HG02970 (cell line): Measurements from ENCODE around the gene STRN.
"Not testable (repeated sequence)": the region's sequence is repeated elsewhere in the genome, so short reads cannot be mapped to it uniquely, and the experiment has no call there.

Experiments used
- ATAC-seq: cut with Tn5 transposase; IDR thresholded peaks from one replicate; pipeline ENCODE4 v1.9.1; 2021; ENCODE audit warnings: mild to moderate bottlenecking, moderate library complexity, moderate number of reproducible peaks; ENCODE audit not compliant: unreplicated experiment, low FRiP score

The STRN gene

DNA sequence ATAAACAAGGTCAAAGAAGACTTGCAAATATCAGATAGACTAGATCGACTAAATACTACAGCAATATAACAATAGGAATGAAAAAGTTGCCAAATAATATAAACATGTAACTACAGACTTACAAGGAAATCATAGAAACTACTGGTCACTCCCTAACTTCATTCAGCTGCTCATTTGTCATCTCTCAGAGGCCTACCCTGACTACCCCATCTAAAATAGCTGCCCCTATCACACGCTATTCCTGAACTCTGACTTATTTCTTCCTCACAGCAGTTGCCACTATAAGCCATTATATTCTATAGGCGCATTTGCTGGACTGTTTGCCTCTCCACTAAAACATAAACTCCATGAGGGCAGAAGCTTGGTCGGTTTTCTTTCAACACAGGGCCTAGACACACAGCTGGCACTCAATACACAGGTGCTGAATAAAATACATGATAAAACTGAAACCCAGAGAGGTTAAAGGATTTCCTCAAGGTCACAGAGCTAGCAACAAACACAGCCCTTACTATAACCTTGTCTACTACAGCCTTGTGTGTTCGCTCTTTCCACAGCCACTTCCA lies 1.8 kb downstream of the STRN start:
- ATAC-seq = no peak

DNA sequence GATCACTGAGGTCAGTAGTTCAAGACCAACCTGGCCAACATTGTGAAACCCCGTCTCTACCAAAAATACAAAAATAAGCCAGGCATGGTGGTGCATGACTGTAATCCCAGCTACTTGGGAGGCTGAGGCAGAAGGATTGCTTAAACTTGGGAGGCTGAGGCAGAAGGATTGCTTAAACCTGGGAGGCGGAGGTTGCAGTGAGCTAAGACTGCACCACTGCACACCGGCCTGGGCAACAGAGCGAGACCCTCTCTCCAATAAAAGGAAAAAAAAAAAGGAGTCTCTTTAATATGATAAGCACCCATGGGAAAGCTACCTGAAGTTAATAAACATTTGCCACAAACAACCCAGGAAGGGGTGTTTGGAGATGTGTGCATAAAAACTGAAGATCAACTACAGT lies 2.6 kb downstream of the STRN start:
- ATAC-seq = no peak

GRCh38 chr2:36963106-36963505 lies 3.2 kb downstream of the STRN start:
- ATAC-seq = no peak

DNA sequence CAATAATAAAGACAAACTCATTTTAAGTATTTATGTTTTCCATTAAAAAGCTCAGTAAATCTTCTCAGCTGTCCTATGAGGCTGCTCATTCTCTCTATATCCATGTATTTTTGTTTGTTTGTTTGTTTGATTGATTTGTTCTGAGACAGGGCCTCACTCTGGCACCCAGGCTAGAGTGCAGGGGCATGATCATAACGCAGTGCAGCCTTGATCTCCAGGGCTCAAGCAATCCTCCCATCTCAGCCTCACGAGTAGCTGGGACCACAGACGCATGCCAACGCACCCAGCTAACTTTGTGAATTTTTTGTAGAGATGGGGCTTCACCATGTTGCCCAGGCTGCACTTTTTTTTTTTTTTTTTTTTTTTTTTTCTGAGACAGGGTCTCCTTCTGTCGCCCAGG lies 5.6 kb downstream of the STRN start:
- ATAC-seq = no peak

GRCh38 chr2:36960005-36960675 lies 6.2 kb downstream of the STRN start:
- ATAC-seq = no peak

DNA sequence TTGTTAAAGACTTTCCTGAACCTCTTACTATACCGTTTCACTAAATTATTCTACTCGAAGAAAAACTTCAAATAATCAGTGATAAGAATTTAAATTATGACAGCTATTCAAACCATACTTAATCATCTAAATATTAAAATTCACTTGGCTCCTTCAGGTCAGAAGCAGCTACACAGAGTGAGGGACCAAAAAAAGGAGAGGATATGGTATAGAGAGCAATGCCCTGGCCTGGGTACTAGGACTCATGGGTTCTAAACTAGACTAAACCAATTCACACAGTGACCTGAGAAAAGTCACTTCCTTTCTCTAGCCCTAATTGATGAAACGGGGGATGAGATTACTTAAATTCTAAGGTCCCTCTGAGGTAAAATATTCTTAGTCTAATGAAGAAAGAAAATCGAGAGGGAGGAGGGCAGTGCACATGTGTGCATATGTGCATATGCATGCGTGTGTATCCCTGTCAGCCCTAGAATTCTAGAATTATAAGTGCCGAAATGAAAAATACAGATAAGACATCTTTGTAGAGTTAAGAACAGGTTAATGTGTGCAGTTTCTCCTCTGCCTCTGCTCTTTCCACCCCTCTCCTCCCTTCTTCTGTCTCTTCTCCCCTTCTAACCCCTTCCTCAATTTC lies 11.2 kb downstream of the STRN start:
- ATAC-seq = no peak

GRCh38 chr2:36952748-36953197 lies 13.6 kb downstream of the STRN start:
- no peak for ATAC-seq

- no peak for ATAC-seq
Measured at GRCh38 chr2:36951574-36951973, 14.8 kb downstream of the STRN start.

- ATAC-seq = no peak
Measured at GRCh38 chr2:36951027-36951518, 15.3 kb downstream of the STRN start.

DNA sequence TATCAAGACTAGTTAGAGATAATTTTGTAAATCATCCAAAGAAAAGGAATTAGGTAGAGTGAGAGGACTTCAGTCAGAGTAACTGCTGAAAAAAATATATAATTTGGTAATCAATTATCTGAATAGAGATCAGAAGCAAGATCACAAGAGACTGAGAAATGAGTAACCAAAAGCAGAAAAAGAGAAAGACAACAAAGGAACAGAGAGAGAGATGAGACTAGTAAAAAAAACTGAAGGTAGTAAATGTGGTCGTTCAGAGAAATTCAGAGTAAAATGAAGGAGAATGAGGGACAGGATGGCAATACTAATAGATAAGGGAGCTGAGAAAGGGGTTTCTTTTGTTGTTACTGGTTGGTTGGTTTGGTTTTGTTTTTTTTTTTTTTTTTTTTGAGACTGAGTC lies 16.5 kb downstream of the STRN start:
- ATAC-seq = no peak

GRCh38 chr2:36945240-36945639 lies 21.1 kb downstream of the STRN start:
- ATAC-seq = not testable (repeated sequence)

DNA sequence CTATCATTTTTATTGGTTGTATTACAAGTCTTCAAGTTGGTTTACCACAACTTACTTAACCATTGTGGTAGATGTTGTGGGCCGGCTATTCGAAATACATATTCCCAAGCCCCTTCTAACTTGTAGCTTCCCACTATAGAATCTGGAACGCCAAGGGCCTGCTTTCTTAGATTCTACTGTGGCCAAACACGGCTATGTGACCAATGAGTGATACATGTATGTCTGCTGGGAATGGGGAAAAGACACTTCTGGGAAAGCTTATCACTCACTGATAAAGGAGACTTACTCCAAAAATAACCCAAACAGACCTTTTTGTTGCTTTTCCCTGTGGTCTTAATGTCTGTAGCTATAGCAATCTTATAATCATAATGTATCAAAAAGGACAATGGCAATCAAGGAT lies 24.5 kb downstream of the STRN start:
- ATAC-seq = no peak

DNA sequence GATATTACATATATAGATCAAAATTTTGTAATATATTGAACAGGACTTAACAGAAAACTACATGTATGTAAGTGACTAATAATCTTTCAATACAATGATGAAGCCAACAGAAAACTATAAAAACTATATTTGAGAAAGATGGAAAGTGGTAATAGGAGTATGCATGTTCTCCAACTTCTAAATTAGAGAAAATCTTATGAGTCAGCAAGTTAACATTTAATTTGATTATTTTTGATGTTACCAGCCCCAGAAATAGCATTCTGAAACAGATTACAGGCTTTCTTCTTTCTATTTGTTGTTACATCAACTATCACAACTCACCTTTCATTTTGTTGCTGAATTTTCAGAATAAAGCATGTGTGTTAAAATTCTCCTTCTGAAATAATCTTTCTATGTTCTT lies 29.8 kb downstream of the STRN start:
- ATAC-seq = not testable (repeated sequence)

DNA sequence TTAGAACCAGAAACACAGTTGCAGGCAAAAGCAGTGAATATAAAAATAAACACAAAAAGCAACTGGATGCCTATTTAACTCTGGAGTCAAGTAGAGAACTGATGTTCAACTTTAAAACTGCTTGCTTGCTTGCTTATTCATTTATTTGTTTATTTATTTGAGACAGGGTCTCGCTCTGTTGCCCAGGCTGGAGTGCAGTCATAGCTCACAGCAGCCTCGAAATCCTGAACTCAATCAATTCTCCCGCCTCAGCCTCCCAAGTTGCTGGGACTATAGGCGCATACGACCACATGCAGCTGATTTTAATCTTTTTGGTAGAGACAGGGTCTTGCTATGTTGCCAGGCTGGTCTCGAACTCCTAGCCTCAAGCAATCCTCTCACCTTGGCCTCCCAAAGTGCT lies 34.6 kb downstream of the STRN start:
- not testable (repeated sequence) for ATAC-seq

DNA sequence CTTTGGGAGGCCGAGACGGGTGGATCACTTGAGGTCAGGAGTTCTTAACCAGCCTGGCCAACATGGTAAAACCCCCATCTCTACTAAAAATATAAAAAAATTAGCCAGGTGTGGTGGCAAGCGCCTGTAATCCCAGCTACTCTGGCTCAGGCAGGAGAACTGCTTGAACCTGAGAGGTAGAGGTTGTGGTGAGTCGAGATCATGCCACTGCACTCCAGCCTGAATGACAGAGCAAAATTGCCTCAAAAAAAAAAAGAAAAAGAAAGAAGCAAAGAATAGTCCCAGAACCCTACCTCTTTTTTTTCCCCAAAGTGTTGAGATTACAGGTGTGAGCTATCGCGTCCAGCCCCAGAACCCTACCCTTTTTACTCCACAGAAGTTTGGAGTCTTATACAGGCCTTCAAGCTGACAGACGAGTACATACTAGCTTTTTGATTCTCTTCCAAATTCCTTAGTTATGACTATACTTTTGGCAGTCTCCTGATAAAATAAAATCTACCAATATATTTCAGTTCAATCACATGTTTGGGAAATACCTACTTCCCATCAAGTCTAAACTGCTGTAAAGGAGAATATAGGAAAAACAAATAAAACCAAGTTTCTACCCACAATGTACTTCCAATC lies 35.4 kb downstream of the STRN start:
- ATAC-seq = not testable (repeated sequence)

GRCh38 chr2:36926175-36927132 lies 39.9 kb downstream of the STRN start:
- not testable (repeated sequence) for ATAC-seq

DNA sequence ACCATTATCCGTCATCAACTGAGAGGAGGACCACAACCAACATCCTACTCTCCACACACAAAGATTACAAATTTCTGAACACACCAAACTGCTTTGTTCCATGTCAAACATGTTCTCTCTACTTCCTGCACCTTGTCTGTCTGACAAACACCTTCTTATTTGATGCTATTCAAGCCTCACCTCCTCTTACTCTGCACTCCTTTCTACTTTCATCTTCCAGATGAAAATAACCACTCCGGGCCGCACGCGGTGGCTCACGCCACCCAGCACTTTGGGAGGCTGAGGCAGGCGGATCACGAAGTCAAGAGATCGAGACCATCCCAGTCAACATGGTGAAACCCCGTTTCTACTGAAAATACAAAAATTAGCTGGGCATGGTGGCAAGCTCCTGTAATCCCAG lies 43.7 kb downstream of the STRN start:
- not testable (repeated sequence) for ATAC-seq

DNA sequence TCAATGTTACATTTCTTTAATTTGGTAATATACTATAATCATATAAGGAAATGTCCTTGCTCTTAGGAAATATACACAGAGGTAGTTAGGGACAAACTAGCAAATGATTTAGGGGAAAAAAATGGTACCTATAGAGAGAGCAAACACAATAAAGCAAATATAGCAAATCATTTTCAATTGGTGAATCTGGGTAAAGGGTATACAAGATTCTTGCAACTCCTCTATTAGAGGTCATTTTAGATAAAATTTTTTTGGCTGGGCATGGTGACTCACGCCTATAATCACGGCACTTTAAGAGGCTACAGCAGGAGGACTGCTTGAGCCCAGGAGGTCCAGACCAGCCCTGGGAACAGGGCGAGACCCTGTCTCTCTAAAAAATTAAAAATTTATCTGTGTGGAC lies 44.4 kb downstream of the STRN start:
- ATAC-seq = no peak

GRCh38 chr2:36919041-36919837 lies 47.1 kb downstream of the STRN start:
- ATAC-seq = no peak
